HEK293 (cell line): Measurements from ENCODE around the gene CPXM2.

ENCODE experiments used
- KLF9 ChIP-seq: fragments of 450-650 bp; formaldehyde crosslinking; IDR thresholded peaks from 2 replicates; pipeline ENCODE4 v1.5.1; 2016; ENCODE audit warnings: missing biosample characterization, missing genetic modification characterization, low read depth
- ZNF391 ChIP-seq: fragments of 450-650 bp; formaldehyde crosslinking; IDR thresholded peaks from 2 replicates; pipeline ENCODE4 v1.5.1; 2016; ENCODE audit warnings: low read depth, missing biosample characterization, missing genetic modification characterization, borderline replicate concordance
- TF ChIP-seq, protein P1 (sequence below): fragments of 450-650 bp; formaldehyde crosslinking; IDR thresholded peaks from 2 replicates; pipeline ENCODE4 v1.5.1; 2016; ENCODE audit warnings: missing biosample characterization, missing genetic modification characterization

DNA sequence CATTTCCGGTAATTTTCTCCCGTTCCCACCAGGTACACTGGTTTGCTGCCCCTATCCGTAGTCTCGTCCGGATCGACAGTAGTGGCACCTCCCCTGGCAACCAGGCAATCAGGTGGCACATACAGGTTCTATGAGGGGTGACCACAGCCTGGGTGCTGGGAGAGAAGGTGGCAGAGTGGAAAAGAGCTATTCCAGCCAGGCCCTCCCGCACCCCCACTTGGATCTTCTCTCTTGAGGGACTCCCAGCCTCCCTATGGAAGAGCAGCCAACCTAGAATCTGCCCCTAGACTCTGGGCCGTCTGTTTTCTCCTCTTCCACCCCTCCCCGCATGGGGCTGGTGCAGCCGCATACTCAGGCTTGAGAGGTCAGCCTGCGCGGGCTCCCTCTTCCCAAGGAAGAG, 166.9 kb downstream of the CPXM2 start:
- TF ChIP-seq KLF9 (tag by site-specific recombination) = no peak
- TF ChIP-seq ZNF391 (tag by site-specific recombination) = no peak
- TF ChIP-seq, protein P1, sequence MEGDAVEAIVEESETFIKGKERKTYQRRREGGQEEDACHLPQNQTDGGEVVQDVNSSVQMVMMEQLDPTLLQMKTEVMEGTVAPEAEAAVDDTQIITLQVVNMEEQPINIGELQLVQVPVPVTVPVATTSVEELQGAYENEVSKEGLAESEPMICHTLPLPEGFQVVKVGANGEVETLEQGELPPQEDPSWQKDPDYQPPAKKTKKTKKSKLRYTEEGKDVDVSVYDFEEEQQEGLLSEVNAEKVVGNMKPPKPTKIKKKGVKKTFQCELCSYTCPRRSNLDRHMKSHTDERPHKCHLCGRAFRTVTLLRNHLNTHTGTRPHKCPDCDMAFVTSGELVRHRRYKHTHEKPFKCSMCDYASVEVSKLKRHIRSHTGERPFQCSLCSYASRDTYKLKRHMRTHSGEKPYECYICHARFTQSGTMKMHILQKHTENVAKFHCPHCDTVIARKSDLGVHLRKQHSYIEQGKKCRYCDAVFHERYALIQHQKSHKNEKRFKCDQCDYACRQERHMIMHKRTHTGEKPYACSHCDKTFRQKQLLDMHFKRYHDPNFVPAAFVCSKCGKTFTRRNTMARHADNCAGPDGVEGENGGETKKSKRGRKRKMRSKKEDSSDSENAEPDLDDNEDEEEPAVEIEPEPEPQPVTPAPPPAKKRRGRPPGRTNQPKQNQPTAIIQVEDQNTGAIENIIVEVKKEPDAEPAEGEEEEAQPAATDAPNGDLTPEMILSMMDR = no peak
